A673 (cell line): ENCODE results near the gene BPIFB1.

Experiments used
- EZH2 ChIP-seq: fragments of 200-600 bp; sonication (generic); IDR thresholded peaks from 2 replicates; pipeline ENCODE4 v1.6.1; 2017; ENCODE audit warnings: borderline replicate concordance, low read depth, mild to moderate bottlenecking, mixed read lengths, antibody characterized with exemption, low read length; ENCODE audit not compliant: poor library complexity, severe bottlenecking
- TF ChIP-seq, protein P1 (sequence below): fragments of 300-800, 200-600 bp; sonication (generic); conservative IDR thresholded peaks from 2 replicates; pipeline ENCODE4 v1.5.1; 2017; ENCODE audit warnings: low read depth, mild to moderate bottlenecking, antibody characterized with exemption, low read length, moderate library complexity, mixed read lengths

DNA sequence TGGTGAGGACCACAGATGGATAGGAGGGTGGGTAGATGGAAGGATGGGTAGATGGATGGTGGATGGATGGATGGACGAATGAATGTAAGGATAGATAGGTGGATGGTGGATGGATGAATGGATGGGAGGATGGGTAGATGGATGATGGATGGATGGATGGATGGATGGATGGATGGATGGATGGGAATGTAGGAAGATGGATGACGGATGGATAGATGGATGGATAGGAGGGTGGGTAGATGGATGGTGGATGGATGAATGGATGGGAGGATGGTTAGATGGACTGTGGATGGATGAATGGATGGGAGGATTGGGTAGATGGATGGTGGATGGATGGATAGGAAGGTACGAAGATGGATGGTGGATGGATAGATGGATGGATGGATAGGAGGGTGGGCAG lies 51.1 kb downstream of the BPIFB1 start:
- TF ChIP-seq, protein P1, sequence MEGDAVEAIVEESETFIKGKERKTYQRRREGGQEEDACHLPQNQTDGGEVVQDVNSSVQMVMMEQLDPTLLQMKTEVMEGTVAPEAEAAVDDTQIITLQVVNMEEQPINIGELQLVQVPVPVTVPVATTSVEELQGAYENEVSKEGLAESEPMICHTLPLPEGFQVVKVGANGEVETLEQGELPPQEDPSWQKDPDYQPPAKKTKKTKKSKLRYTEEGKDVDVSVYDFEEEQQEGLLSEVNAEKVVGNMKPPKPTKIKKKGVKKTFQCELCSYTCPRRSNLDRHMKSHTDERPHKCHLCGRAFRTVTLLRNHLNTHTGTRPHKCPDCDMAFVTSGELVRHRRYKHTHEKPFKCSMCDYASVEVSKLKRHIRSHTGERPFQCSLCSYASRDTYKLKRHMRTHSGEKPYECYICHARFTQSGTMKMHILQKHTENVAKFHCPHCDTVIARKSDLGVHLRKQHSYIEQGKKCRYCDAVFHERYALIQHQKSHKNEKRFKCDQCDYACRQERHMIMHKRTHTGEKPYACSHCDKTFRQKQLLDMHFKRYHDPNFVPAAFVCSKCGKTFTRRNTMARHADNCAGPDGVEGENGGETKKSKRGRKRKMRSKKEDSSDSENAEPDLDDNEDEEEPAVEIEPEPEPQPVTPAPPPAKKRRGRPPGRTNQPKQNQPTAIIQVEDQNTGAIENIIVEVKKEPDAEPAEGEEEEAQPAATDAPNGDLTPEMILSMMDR: no peak
- no peak for TF ChIP-seq EZH2
